Measurements from ENCODE around the gene PRODH2. TPM values are rescaled to one million over a fixed set of nuclear protein-coding genes. Genes with fewer than 3 reads are reported as not detected.

PRODH2 gene
- total and polyA plus RNA-seq, 2 donors (not counting 3 experiments of a cell fraction or from before 2014, with no cell fraction given) = not detected

DNA sequence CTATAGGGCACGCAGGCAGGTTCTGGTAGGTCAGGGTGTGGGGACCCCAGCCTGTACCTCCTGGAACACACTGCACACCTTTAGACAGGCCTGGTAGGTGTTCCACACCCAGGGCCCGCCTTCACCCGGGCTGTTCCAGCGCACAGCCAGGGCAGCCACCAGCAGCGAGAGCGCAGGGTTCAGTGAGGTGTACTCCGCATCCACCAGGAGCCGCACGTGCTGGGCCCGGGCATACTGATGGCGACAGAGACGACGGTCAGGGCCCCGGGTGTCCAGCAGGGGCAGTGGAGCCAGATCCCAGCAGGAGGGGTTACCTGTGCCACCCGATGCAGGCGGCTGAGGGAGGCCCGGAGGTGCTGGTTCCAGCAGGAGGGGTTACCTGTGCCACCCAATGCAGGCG, 6.0 kb downstream of the PRODH2 start:
- no peaks in the 10 kb centered on the region for H3K36me3 ChIP-seq (ENCODE audit: control insufficient read depth in 2 of 2, extremely low read depth in 1 of 2, insufficient read depth in 2 of 2, low read length in 2 of 2)
- H4K20me1 ChIP-seq (replicated peaks; ENCODE audit: control insufficient read depth, extremely low read depth, insufficient read depth, low read length) = no peaks in the 10 kb centered on the region
- TF ChIP-seq JUN (IDR thresholded peaks at IDR 0.05; ENCODE audit: borderline replicate concordance, insufficient read depth, insufficient read length, low read depth) = no peak
- TF ChIP-seq POLR2AphosphoS5 (IDR thresholded peaks at IDR 0.05; ENCODE audit: insufficient read depth, low read depth, low read length) = no peak
- H3K9me1 ChIP-seq (replicated peaks; ENCODE audit: control insufficient read depth, extremely low read depth, insufficient read depth, low read length) = no peaks in the 10 kb centered on the region
- intact Hi-C loops (cut with micrococcal nuclease) = no loop called here
- no peak for FAIRE-seq
- no peak overlapping the region for H3K4me2 ChIP-seq (ENCODE audit: insufficient read depth, low read length)
- DNase-seq (ENCODE audit: low read depth, low spot score) = no peak
- H3K9me3 ChIP-seq (replicated peaks; ENCODE audit: control insufficient read depth, insufficient read depth, low read length) = no peaks in the 10 kb centered on the region
- dilution Hi-C loops (cut with MboI; ENCODE audit: extremely low pct_ligation_motif_present, low sequenced_read_pairs) = no loop called here
- no TSS peak for BruUV-seq (replicated peaks)
- H3K4me3 ChIP-seq (replicated peaks in 1 of 3; ENCODE audit: insufficient read depth in 1 of 3, low read depth in 1 of 3, low read length in 3 of 3) = no peak overlapping the region
- no peak overlapping the region for H3K9ac ChIP-seq (replicated peaks; ENCODE audit: extremely low read depth, insufficient read depth, low read length)
- CTCF ChIA-PET = no interaction called here
- POLR2A ChIA-PET = no interaction called here
- H2AFZ ChIP-seq (ENCODE audit: low read depth, low read length) = no peak overlapping the region
- H3K79me2 ChIP-seq (ENCODE audit: control insufficient read depth, insufficient read depth, low read length) = no peaks in the 10 kb centered on the region
- peaks cover 2 to 3% of the 10 kb centered on the region in 2 experiments for H3K27me3 ChIP-seq (ENCODE audit: control insufficient read depth in 2 of 2, insufficient read depth in 2 of 2, low read length in 2 of 2)
- H3K27ac ChIP-seq (ENCODE audit: insufficient read depth, low read depth, low read length) = no peak overlapping the region
- H3K4me1 ChIP-seq (ENCODE audit: control insufficient read depth, extremely low read depth, insufficient read depth, low read length) = no peaks in the 10 kb centered on the region

DNA sequence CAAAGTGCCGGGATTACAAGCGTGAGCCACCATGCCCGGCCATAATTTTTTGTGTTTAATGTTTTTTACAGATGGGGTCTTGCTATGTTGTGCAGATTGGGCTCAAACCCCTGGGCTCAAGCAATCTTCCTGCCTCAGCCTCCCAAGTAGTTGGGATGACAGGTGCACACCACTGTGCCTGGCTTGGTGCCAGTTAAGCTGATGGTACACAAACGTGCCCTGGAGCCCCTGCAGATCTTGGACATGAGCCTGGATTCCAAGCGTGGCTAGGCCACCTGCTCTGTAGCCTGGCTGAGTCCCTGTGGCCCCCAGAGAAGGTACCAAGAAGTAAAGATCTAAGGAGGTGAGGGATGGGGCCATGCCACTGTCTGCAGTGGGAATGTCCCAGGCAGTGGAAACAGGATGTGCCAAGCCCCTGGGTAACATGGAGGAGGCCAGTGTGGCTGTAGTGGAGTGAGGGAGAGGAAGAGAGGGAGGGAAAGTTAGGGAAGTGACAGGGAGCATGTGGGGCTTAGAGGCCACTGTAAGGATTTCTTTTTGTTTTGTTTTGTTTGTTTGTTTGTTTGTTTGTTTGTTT, 7.0 kb downstream of the PRODH2 start:
- DNase-seq (ENCODE audit: low read depth, low spot score) (no peak), FAIRE-seq (no peak)
- BruUV-seq (replicated peaks) = no TSS peak
- ChIA-PET POLR2A (no interaction called here), CTCF (no interaction called here)
- dilution Hi-C loops (cut with MboI; ENCODE audit: extremely low pct_ligation_motif_present, low sequenced_read_pairs) (no loop called here), intact Hi-C loops (cut with micrococcal nuclease) (no loop called here)
- Histone ChIP-seq H4K20me1 (replicated peaks; ENCODE audit: control insufficient read depth, extremely low read depth, insufficient read depth, low read length) (no peaks in the 10 kb centered on the region), H2AFZ (ENCODE audit: low read depth, low read length) (no peak overlapping the region), H3K9me1 (replicated peaks; ENCODE audit: control insufficient read depth, extremely low read depth, insufficient read depth, low read length) (no peaks in the 10 kb centered on the region), H3K4me1 (ENCODE audit: control insufficient read depth, extremely low read depth, insufficient read depth, low read length) (no peaks in the 10 kb centered on the region), H3K79me2 (ENCODE audit: control insufficient read depth, insufficient read depth, low read length) (no peaks in the 10 kb centered on the region), H3K27ac (ENCODE audit: insufficient read depth, low read depth, low read length) (no peak overlapping the region), H3K27me3 (ENCODE audit: control insufficient read depth in 2 of 2, insufficient read depth in 2 of 2, low read length in 2 of 2) (peaks cover 2 to 3% of the 10 kb centered on the region in 2 experiments), H3K36me3 (ENCODE audit: control insufficient read depth in 2 of 2, extremely low read depth in 1 of 2, insufficient read depth in 2 of 2, low read length in 2 of 2) (no peaks in the 10 kb centered on the region), H3K9ac (replicated peaks; ENCODE audit: extremely low read depth, insufficient read depth, low read length) (no peak overlapping the region), H3K9me3 (replicated peaks; ENCODE audit: control insufficient read depth, insufficient read depth, low read length) (no peaks in the 10 kb centered on the region), H3K4me3 (replicated peaks in 1 of 3; ENCODE audit: insufficient read depth in 1 of 3, low read depth in 1 of 3, low read length in 3 of 3) (no peak overlapping the region), H3K4me2 (ENCODE audit: insufficient read depth, low read length) (no peak overlapping the region)
- no peak for TF ChIP-seq POLR2A (IDR thresholded peaks at IDR 0.05; ENCODE audit: low read depth, low read length)

Measured in endothelial cell of umbilical vein (primary cell).